Measurements from ENCODE around the gene CELF2. TPM values are rescaled to one million over a fixed set of nuclear protein-coding genes. Genes with fewer than 3 reads are reported as not detected.

CELF2 gene
- total RNA-seq, 3 donors from 2014 or later (not counting 1 experiment from before 2014, with no cell fraction given): 282 to 298 (median 295) TPM

DNA sequence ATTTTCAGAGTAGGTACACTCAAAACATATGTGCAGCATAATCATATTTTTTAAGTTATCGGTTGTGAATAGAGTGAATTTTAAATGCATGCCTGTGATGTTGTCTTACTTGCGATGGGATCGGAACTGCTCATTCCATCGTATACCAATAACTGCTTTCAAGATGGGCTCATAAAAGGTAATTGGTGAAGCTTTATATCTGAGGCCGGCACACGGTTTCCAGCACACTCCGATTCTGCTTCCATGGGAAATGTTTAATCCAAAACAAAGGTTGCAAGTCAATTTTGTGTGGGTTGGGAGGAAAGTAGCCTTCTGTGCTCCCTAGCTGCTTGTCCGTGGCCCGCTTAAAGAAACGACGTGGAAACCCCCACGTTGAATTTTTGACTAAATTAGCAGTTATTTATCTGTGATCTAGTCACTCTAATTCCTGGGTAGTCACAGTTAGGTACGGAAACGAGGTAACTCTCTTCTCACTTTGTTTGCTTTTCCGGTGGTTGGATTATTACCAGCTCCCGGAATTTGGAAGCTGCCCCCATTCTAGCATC is 10.1 kb upstream of the CELF2 start:
- no peak overlapping the region for H3K27ac Mint-ChIP-seq
- no peaks in the 10 kb centered on the region for H3K4me1 ChIP-seq (ENCODE audit: control insufficient read depth, insufficient read depth, low read length)
- H3K36me3 Mint-ChIP-seq: no peaks in the 10 kb centered on the region
- no peak overlapping the region for H3K27ac ChIP-seq (ENCODE audit: low read length)
- no peaks in the 10 kb centered on the region for H3K36me3 ChIP-seq (ENCODE audit: control insufficient read depth, insufficient read depth, low read length)
- no peak overlapping the region for H3K4me3 ChIP-seq (ENCODE audit: low read length)
- H3K4me3 Mint-ChIP-seq: no peak overlapping the region
- TF ChIP-seq CTCF (IDR thresholded peaks at IDR 0.05): no peak
- H3K27me3 Mint-ChIP-seq (ENCODE audit: low read depth in 2 of 2): peaks cover 49 to 60% of the 10 kb centered on the region in 2 donors
- ATAC-seq (no peak), DNase-seq (no peak)
- 94% methylated on average over 16 of the region's 16 CpGs for WGBS (ENCODE audit: insufficient coverage)
- no peaks in the 10 kb centered on the region for H3K4me1 Mint-ChIP-seq
- no peaks in the 10 kb centered on the region for H3K9me3 ChIP-seq (ENCODE audit: control insufficient read depth, insufficient read depth, low read length)
- peaks cover 2% of the 10 kb centered on the region for H3K27me3 ChIP-seq (ENCODE audit: control insufficient read depth, insufficient read depth, low read length)
- intact Hi-C loops (cut with micrococcal nuclease): no loop called here
- no peaks in the 10 kb centered on the region for H3K9me3 Mint-ChIP-seq

GRCh38 chr10:11009471-11010308 is 8.0 kb upstream of the CELF2 start:
- H3K27me3 Mint-ChIP-seq (ENCODE audit: low read depth in 2 of 2): peaks cover 54 to 69% of the 10 kb centered on the region in 2 donors

DNA sequence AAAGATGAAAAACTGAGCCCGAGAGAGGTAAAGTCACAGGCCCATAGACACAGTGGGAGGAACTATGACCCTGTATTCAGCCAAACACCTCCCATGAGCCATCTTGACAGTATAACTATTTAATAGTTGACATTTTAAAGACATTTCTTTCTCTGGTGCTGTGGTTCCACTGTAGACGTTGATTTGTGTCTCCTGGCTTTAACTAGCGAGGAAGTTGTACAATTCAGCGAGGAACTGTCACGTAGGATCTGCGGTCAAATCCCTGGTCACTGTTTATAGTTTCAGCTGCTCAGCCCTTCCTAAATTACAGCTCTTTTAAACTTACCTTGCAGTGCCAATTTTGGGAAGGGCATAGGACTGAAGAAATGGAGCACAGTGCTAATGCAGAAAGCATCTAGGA is 7.1 kb upstream of the CELF2 start:
- H3K27me3 Mint-ChIP-seq (ENCODE audit: low read depth in 2 of 2): peaks cover 55 to 72% of the 10 kb centered on the region in 2 donors
- no peaks in the 10 kb centered on the region for H3K36me3 Mint-ChIP-seq
- H3K9me3 ChIP-seq (ENCODE audit: control insufficient read depth, insufficient read depth, low read length): no peaks in the 10 kb centered on the region
- H3K4me1 ChIP-seq (ENCODE audit: control insufficient read depth, insufficient read depth, low read length): no peaks in the 10 kb centered on the region
- intact Hi-C loops (cut with micrococcal nuclease): no loop called here
- no peak overlapping the region for H3K27ac Mint-ChIP-seq
- no peaks in the 10 kb centered on the region for H3K36me3 ChIP-seq (ENCODE audit: control insufficient read depth, insufficient read depth, low read length)
- H3K4me3 Mint-ChIP-seq: no peak overlapping the region
- no peaks in the 10 kb centered on the region for H3K4me1 Mint-ChIP-seq
- no peak overlapping the region for H3K27ac ChIP-seq (ENCODE audit: low read length)
- no peak overlapping the region for H3K4me3 ChIP-seq (ENCODE audit: low read length)
- ATAC-seq (no peak), DNase-seq (no peak)
- no peaks in the 10 kb centered on the region for H3K9me3 Mint-ChIP-seq
- no peak for TF ChIP-seq CTCF (IDR thresholded peaks at IDR 0.05)
- H3K27me3 ChIP-seq (ENCODE audit: control insufficient read depth, insufficient read depth, low read length): peaks cover 8% of the 10 kb centered on the region
- 72% methylated on average over 6 of the region's 6 CpGs for WGBS (ENCODE audit: insufficient coverage)

More at GRCh38 chr10:11009471-11010308, 8.0 kb upstream of the CELF2 start:
- no peak for TF ChIP-seq CTCF (IDR thresholded peaks at IDR 0.05)
- Mint-ChIP-seq H3K27ac (no peak overlapping the region), H3K4me1 (no peaks in the 10 kb centered on the region), H3K4me3 (no peak overlapping the region), H3K9me3 (no peaks in the 10 kb centered on the region), H3K36me3 (no peaks in the 10 kb centered on the region)
- H3K4me1 ChIP-seq (ENCODE audit: control insufficient read depth, insufficient read depth, low read length): no peaks in the 10 kb centered on the region
- WGBS (ENCODE audit: insufficient coverage): 71% methylated on average over 13 of the region's 13 CpGs
- DNase-seq (peak in 1 of 2 donors; percentile 35), ATAC-seq (no peak)
- intact Hi-C loops (cut with micrococcal nuclease): no loop called here
- no peak overlapping the region for H3K27ac ChIP-seq (ENCODE audit: low read length)
- peaks cover 7% of the 10 kb centered on the region for H3K27me3 ChIP-seq (ENCODE audit: control insufficient read depth, insufficient read depth, low read length)
- H3K9me3 ChIP-seq (ENCODE audit: control insufficient read depth, insufficient read depth, low read length): no peaks in the 10 kb centered on the region
- H3K36me3 ChIP-seq (ENCODE audit: control insufficient read depth, insufficient read depth, low read length): no peaks in the 10 kb centered on the region
- H3K4me3 ChIP-seq (ENCODE audit: low read length): no peak overlapping the region
